Measurements from ENCODE around the gene FBXL13.
"Not testable (repeated sequence)": the region's sequence is repeated elsewhere in the genome, so short reads cannot be mapped to it uniquely, and the experiment has no call there.

The FBXL13 gene

DNA sequence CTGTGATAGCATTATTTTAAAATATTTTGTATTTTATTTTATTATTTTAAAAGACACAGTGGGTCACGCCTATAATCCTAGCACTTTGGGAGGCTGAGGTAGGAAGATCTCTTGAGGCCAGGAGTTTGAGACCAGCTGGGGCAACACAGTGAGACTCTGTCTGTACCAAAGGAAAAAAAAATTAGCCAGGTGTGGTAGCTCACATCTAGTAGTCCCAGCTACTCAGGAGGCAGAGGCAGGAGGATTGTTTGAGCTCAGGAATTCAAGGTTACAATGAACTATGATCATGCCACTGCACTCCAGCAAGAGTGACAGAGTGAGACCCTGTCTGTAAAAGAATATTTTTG lies 37.1 kb downstream of the FBXL13 start:
- Histone ChIP-seq H3K36me3 (ENCODE audit: control insufficient read depth in 5 of 5, insufficient read depth in 5 of 5, low read length in 5 of 5) (no peaks in the 10 kb centered on the region), H3K27me3 (ENCODE audit: control insufficient read depth in 5 of 5, insufficient read depth in 4 of 5, low read length in 5 of 5) (no peaks in the 10 kb centered on the region), H3K4me3 (ENCODE audit: low read depth in 1 of 5, low read length in 5 of 5) (no peak overlapping the region), H3K27ac (ENCODE audit: low read depth, low read length) (no peak overlapping the region), H3K9ac (ENCODE audit: low read length in 5 of 5) (no peak overlapping the region), H3K9me3 (ENCODE audit: control insufficient read depth in 5 of 5, low read length in 5 of 5) (no peaks in the 10 kb centered on the region), H3K4me1 (ENCODE audit: control insufficient read depth in 5 of 5, insufficient read depth in 5 of 5, low read length in 5 of 5) (peaks cover 0 to 2% (median 0%) of the 10 kb centered on the region in 5 donors)

GRCh38 chr7:103034318-103034717 lies 40.3 kb downstream of the FBXL13 start:
- not testable (repeated sequence) for H3K27ac ChIP-seq (ENCODE audit: low read depth, low read length); H3K4me1 ChIP-seq (ENCODE audit: control insufficient read depth in 5 of 5, insufficient read depth in 5 of 5, low read length in 5 of 5)

GRCh38 chr7:103031781-103032180 lies 42.8 kb downstream of the FBXL13 start:
- Histone ChIP-seq H3K27ac (ENCODE audit: low read depth, low read length) (no peak overlapping the region), H3K36me3 (ENCODE audit: control insufficient read depth in 5 of 5, insufficient read depth in 5 of 5, low read length in 5 of 5) (no peaks in the 10 kb centered on the region), H3K9ac (ENCODE audit: low read length in 5 of 5) (no peak overlapping the region), H3K9me3 (ENCODE audit: control insufficient read depth in 5 of 5, low read length in 5 of 5) (no peaks in the 10 kb centered on the region), H3K4me3 (ENCODE audit: low read depth in 1 of 5, low read length in 5 of 5) (no peak overlapping the region), H3K4me1 (ENCODE audit: control insufficient read depth in 5 of 5, insufficient read depth in 5 of 5, low read length in 5 of 5) (no peaks in the 10 kb centered on the region), H3K27me3 (ENCODE audit: control insufficient read depth in 5 of 5, insufficient read depth in 4 of 5, low read length in 5 of 5) (no peaks in the 10 kb centered on the region)

More at GRCh38 chr7:103034318-103034717, 40.3 kb downstream of the FBXL13 start:
- not testable (repeated sequence) for H3K36me3 ChIP-seq (ENCODE audit: control insufficient read depth in 5 of 5, insufficient read depth in 5 of 5, low read length in 5 of 5); H3K9me3 ChIP-seq (ENCODE audit: control insufficient read depth in 5 of 5, low read length in 5 of 5); H3K27me3 ChIP-seq (ENCODE audit: control insufficient read depth in 5 of 5, insufficient read depth in 4 of 5, low read length in 5 of 5); H3K4me3 ChIP-seq (ENCODE audit: low read depth in 1 of 5, low read length in 5 of 5); H3K9ac ChIP-seq (ENCODE audit: low read length in 5 of 5)

DNA sequence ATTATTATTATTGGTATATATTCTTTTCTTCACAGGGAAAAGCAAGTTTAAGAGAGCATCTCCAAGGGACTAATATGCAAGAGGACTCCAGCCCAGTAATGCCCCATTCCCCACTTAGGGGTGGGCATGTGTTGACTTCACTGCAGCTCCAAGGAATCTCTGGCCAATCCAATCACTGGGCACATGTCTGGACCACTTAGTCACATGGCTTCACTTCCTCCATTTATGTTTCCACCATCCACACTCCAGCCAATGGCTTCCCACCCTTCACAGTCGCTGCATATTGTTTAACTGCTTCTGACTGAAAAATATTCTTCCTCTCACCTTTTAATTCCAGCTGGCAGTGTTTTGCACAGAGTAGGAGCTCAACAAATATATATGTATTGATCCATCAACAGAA lies 43.6 kb downstream of the FBXL13 start:
- Histone ChIP-seq H3K36me3 (ENCODE audit: control insufficient read depth in 5 of 5, insufficient read depth in 5 of 5, low read length in 5 of 5) (no peaks in the 10 kb centered on the region), H3K4me1 (ENCODE audit: control insufficient read depth in 5 of 5, insufficient read depth in 5 of 5, low read length in 5 of 5) (no peaks in the 10 kb centered on the region), H3K27ac (ENCODE audit: low read depth, low read length) (no peak overlapping the region), H3K9me3 (ENCODE audit: control insufficient read depth in 5 of 5, low read length in 5 of 5) (no peaks in the 10 kb centered on the region), H3K9ac (ENCODE audit: low read length in 5 of 5) (no peak overlapping the region), H3K27me3 (ENCODE audit: control insufficient read depth in 5 of 5, insufficient read depth in 4 of 5, low read length in 5 of 5) (no peaks in the 10 kb centered on the region), H3K4me3 (ENCODE audit: low read depth in 1 of 5, low read length in 5 of 5) (no peak overlapping the region)

DNA sequence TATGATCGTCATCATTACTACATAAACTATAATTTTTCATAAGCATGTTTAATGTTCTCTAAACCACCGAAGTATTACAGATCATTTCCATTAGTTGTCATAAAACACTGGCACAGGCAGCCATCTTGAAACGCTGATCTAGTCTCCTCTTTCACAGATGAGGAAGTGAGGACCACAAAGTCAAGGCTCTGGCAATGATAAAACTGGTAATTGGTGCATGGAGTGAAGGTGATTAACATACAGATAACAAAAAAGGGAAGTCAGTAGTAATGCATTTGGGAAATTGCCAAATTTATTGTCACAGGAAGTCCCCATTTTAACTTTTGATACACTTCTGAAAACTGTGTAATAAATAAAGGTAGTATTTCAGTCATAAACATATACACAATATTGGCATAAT lies 49.3 kb downstream of the FBXL13 start:
- Histone ChIP-seq H3K27ac (ENCODE audit: low read depth, low read length) (no peak overlapping the region), H3K27me3 (ENCODE audit: control insufficient read depth in 5 of 5, insufficient read depth in 4 of 5, low read length in 5 of 5) (no peaks in the 10 kb centered on the region), H3K36me3 (ENCODE audit: control insufficient read depth in 5 of 5, insufficient read depth in 5 of 5, low read length in 5 of 5) (no peaks in the 10 kb centered on the region), H3K4me3 (ENCODE audit: low read depth in 1 of 5, low read length in 5 of 5) (no peak overlapping the region), H3K4me1 (ENCODE audit: control insufficient read depth in 5 of 5, insufficient read depth in 5 of 5, low read length in 5 of 5) (no peaks in the 10 kb centered on the region), H3K9ac (ENCODE audit: low read length in 5 of 5) (no peak overlapping the region), H3K9me3 (ENCODE audit: control insufficient read depth in 5 of 5, low read length in 5 of 5) (no peaks in the 10 kb centered on the region)

DNA sequence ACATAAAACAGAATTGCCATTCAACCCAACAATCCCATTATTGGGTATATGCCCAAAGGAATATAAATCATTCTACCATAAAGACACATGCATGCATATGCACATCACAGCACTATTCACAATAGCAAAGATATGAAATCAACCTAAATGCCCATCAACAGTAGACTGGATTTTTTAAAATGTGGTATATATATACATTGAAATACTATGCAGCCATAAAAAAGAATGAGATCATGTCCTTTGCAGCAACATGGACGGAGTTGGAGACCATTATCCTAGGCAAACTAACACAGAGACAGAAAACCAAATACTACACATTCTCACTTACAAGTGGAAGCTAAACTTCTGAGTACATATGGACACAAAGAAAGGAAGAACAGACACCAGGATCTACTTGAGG lies 51.0 kb downstream of the FBXL13 start:
- not testable (repeated sequence) for H3K36me3 ChIP-seq (ENCODE audit: control insufficient read depth in 5 of 5, insufficient read depth in 5 of 5, low read length in 5 of 5); H3K9me3 ChIP-seq (ENCODE audit: control insufficient read depth in 5 of 5, low read length in 5 of 5); H3K27ac ChIP-seq (ENCODE audit: low read depth, low read length); H3K4me1 ChIP-seq (ENCODE audit: control insufficient read depth in 5 of 5, insufficient read depth in 5 of 5, low read length in 5 of 5); H3K9ac ChIP-seq (ENCODE audit: low read length in 5 of 5); H3K4me3 ChIP-seq (ENCODE audit: low read depth in 1 of 5, low read length in 5 of 5); H3K27me3 ChIP-seq (ENCODE audit: control insufficient read depth in 5 of 5, insufficient read depth in 4 of 5, low read length in 5 of 5)

DNA sequence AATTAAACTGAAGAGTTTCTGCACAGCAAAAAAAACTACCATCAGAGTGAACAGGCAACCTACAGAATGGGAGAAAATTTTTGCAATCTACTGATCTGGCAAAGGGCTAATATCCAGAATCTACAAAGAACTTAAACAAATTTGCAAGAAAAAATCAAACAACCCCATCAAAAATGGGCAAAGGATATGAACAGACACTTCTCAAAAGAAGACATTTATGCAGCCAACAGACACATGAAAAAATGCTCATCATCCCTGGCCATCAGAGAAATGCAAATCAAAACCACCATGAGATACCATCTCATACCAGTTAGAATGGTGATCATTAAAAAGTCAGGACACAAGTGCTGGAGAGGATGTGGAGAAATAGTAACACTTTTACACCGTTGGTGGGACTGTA lies 53.1 kb downstream of the FBXL13 start:
- not testable (repeated sequence) for H3K9ac ChIP-seq (ENCODE audit: low read length in 5 of 5)

DNA sequence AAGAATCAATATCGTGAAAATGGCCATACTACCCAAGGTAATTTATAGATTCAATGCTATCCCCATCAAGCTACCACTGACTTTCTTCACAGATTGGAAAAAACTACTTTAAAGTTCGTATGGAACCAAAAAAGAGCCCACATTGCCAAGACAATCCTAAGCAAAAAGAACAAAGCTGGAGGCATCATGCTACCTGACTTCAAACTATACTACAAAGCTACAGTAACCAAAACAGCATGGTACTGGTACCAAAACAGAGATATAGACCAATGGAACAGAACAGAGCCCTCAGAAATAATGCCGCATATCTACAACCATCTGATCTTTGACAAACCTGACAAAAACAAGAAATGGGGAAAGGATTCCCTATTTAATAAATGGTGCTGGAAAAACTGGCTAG lies 53.7 kb downstream of the FBXL13 start:
- not testable (repeated sequence) for H3K9me3 ChIP-seq (ENCODE audit: control insufficient read depth in 5 of 5, low read length in 5 of 5); H3K36me3 ChIP-seq (ENCODE audit: control insufficient read depth in 5 of 5, insufficient read depth in 5 of 5, low read length in 5 of 5); H3K27ac ChIP-seq (ENCODE audit: low read depth, low read length); H3K9ac ChIP-seq (ENCODE audit: low read length in 5 of 5); H3K4me3 ChIP-seq (ENCODE audit: low read depth in 1 of 5, low read length in 5 of 5); H3K4me1 ChIP-seq (ENCODE audit: control insufficient read depth in 5 of 5, insufficient read depth in 5 of 5, low read length in 5 of 5); H3K27me3 ChIP-seq (ENCODE audit: control insufficient read depth in 5 of 5, insufficient read depth in 4 of 5, low read length in 5 of 5)

More for the DNA sequence above, 53.1 kb downstream of the FBXL13 start:
- H3K27me3 ChIP-seq (ENCODE audit: control insufficient read depth in 5 of 5, insufficient read depth in 4 of 5, low read length in 5 of 5); H3K4me3 ChIP-seq (ENCODE audit: low read depth in 1 of 5, low read length in 5 of 5); H3K27ac ChIP-seq (ENCODE audit: low read depth, low read length); H3K4me1 ChIP-seq (ENCODE audit: control insufficient read depth in 5 of 5, insufficient read depth in 5 of 5, low read length in 5 of 5); H3K9me3 ChIP-seq (ENCODE audit: control insufficient read depth in 5 of 5, low read length in 5 of 5); H3K36me3 ChIP-seq (ENCODE audit: control insufficient read depth in 5 of 5, insufficient read depth in 5 of 5, low read length in 5 of 5): not testable (repeated sequence)

DNA sequence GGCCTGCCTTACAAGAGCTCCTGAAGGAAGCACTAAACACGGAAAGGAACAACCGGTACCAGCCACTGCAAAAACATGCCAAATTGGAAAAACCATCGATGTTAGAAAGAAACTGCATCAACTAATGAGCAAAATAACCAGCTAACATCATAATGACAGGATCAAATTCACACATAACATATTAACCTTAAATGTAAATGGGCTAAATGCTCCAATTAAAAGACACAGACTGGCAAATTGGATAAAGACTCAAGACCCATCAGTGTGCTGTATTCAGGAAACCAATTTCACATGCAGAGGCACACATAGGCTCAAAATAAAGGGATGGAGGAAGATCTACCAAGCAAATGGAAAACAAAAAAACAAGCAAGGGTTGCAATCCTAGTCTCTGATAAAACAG lies 56.3 kb downstream of the FBXL13 start:
- H3K4me1 ChIP-seq (ENCODE audit: control insufficient read depth in 5 of 5, insufficient read depth in 5 of 5, low read length in 5 of 5); H3K4me3 ChIP-seq (ENCODE audit: low read depth in 1 of 5, low read length in 5 of 5); H3K27me3 ChIP-seq (ENCODE audit: control insufficient read depth in 5 of 5, insufficient read depth in 4 of 5, low read length in 5 of 5); H3K9ac ChIP-seq (ENCODE audit: low read length in 5 of 5); H3K36me3 ChIP-seq (ENCODE audit: control insufficient read depth in 5 of 5, insufficient read depth in 5 of 5, low read length in 5 of 5); H3K9me3 ChIP-seq (ENCODE audit: control insufficient read depth in 5 of 5, low read length in 5 of 5); H3K27ac ChIP-seq (ENCODE audit: low read depth, low read length): not testable (repeated sequence)

DNA sequence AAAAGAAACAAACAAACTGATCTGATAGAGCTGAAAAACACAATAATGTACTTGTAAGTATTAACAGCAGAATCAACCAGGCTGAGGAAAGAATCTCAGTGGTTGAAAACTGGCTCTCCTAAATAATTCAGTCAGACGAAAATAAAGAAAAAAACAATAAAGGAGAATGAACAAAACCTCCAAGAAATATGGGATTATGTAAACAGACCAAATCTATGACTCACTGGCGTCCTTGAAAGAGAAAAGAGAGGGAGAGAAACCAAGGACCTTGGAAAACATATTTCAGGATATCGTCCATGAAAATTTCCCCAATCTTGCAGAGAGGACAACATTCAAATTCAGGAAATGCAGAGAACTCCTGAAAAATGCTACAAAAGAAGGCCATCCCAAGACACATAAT lies 62.9 kb downstream of the FBXL13 start:
- H3K27ac ChIP-seq (ENCODE audit: low read depth, low read length), result no peak overlapping the region
- peaks cover 0 to 6% (median 3%) of the 10 kb centered on the region in 5 donors for H3K9me3 ChIP-seq (ENCODE audit: control insufficient read depth in 5 of 5, low read length in 5 of 5)
- H3K4me1 ChIP-seq (ENCODE audit: control insufficient read depth in 5 of 5, insufficient read depth in 5 of 5, low read length in 5 of 5), result peaks cover 0 to 5% (median 0%) of the 10 kb centered on the region in 5 donors
- H3K9ac ChIP-seq (ENCODE audit: low read length in 5 of 5), result no peak overlapping the region
- H3K27me3 ChIP-seq (ENCODE audit: control insufficient read depth in 5 of 5, insufficient read depth in 4 of 5, low read length in 5 of 5), result no peaks in the 10 kb centered on the region
- no peak overlapping the region for H3K4me3 ChIP-seq (ENCODE audit: low read depth in 1 of 5, low read length in 5 of 5)
- no peaks in the 10 kb centered on the region for H3K36me3 ChIP-seq (ENCODE audit: control insufficient read depth in 5 of 5, insufficient read depth in 5 of 5, low read length in 5 of 5)

DNA sequence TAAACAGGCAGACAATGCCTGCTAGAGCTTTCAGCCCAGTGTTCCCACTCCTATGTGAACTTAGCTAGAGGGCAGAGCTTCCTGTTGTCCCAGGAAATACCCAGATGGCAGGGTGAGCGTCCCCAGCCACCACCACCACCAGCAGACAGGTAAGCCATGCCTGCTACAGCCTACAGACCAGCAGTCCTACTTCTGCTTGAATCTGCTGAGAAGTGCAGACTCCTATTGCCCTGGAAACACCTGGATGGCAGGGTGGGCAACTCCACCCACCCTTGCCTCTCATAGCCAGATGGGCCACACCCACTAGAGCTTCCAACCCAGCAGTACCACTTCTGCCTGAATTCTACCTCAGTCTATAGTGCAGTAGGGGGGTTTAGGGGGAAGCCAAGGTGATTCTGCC lies 64.4 kb downstream of the FBXL13 start:
- no peaks in the 10 kb centered on the region for H3K36me3 ChIP-seq (ENCODE audit: control insufficient read depth in 5 of 5, insufficient read depth in 5 of 5, low read length in 5 of 5)
- no peak overlapping the region for H3K27ac ChIP-seq (ENCODE audit: low read depth, low read length)
- peaks cover 0 to 5% (median 0%) of the 10 kb centered on the region in 5 donors for H3K4me1 ChIP-seq (ENCODE audit: control insufficient read depth in 5 of 5, insufficient read depth in 5 of 5, low read length in 5 of 5)

More for the DNA sequence above, 64.4 kb downstream of the FBXL13 start:
- H3K4me3 ChIP-seq (ENCODE audit: low read depth in 1 of 5, low read length in 5 of 5), result no peak overlapping the region
- no peaks in the 10 kb centered on the region for H3K27me3 ChIP-seq (ENCODE audit: control insufficient read depth in 5 of 5, insufficient read depth in 4 of 5, low read length in 5 of 5)
- peaks cover 0 to 4% (median 0%) of the 10 kb centered on the region in 5 donors for H3K9me3 ChIP-seq (ENCODE audit: control insufficient read depth in 5 of 5, low read length in 5 of 5)
- no peak overlapping the region for H3K9ac ChIP-seq (ENCODE audit: low read length in 5 of 5)

Measured in subcutaneous abdominal adipose tissue (tissue), 5 donors.